NK-92 treated with Interleukin-12 subunit alpha and Interleukin-12 subunit beta, amount 100 ng/mL, for 24 hours (cell line): ENCODE measurements around the gene BICRA.
A peak's percentile ranks its signal among the peaks of the same experiment; 100 is the strongest.

Source experiments
- DNase-seq: peaks from one replicate; lab custom pipeline; 2025; lab: John Stamatoyannopoulos, UW

BICRA gene

GRCh38 chr19:47601180-47601904, 7.6 kb upstream of the BICRA start:
- DNase-seq, result no peak

- DNase-seq, result no peak
Measured at GRCh38 chr19:47603706-47604565, 5.0 kb upstream of the BICRA start.

GRCh38 chr19:47607564-47608073, 1.3 kb upstream of the BICRA start:
- DNase-seq, result no peak

GRCh38 chr19:47608074-47608918, 638 bp upstream of the BICRA start:
- DNase-seq, result peak; percentile 86

GRCh38 chr19:47609906-47610894, 1.3 kb downstream of the BICRA start:
- DNase-seq, result no peak

- DNase-seq, result no peak
Measured at GRCh38 chr19:47610902-47611301, 2.0 kb downstream of the BICRA start.

GRCh38 chr19:47613165-47614020, 4.5 kb downstream of the BICRA start:
- DNase-seq, result no peak

- no peak for DNase-seq
Measured at GRCh38 chr19:47614021-47614295, 5.0 kb downstream of the BICRA start.

GRCh38 chr19:47614559-47614958, 5.6 kb downstream of the BICRA start:
- DNase-seq, result no peak

- no peak for DNase-seq
Measured at GRCh38 chr19:47615230-47615629, 6.3 kb downstream of the BICRA start.

- no peak for DNase-seq
Measured at GRCh38 chr19:47615714-47616113, 6.8 kb downstream of the BICRA start.

GRCh38 chr19:47618771-47619170, 9.8 kb downstream of the BICRA start:
- DNase-seq, result no peak

GRCh38 chr19:47619763-47620162, 10.8 kb downstream of the BICRA start:
- no peak for DNase-seq

GRCh38 chr19:47623151-47623920, 14.4 kb downstream of the BICRA start:
- no peak for DNase-seq

GRCh38 chr19:47623921-47624391, 15.0 kb downstream of the BICRA start:
- DNase-seq, result no peak

GRCh38 chr19:47625650-47626049, 16.7 kb downstream of the BICRA start:
- DNase-seq, result no peak

GRCh38 chr19:47626238-47626637, 17.3 kb downstream of the BICRA start:
- DNase-seq, result no peak

GRCh38 chr19:47628078-47628771, 19.3 kb downstream of the BICRA start:
- no peak for DNase-seq

GRCh38 chr19:47630594-47630993, 21.7 kb downstream of the BICRA start:
- no peak for DNase-seq
